Measurements from ENCODE around the gene LDB2.

Gene LDB2

DNA sequence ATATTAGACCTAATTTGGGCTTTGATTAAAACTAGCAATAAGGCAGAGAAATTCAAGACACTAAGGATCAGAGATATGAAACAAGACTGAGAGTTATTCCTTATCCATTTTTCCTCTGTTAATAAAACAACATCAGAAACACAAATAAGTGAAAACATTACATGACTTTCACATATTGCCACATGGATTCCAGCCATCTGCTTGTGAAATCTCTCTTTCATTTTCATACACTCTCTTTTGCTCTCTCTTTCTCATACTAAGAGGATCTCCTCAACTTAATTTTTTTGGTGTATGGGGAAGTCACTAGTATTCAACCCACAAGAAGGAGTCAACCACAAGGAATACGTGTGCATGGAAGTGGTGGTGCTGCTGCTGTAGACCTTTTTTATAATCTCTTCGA, 183.0 kb downstream of the LDB2 start:
- no peak for DNase-seq

DNA sequence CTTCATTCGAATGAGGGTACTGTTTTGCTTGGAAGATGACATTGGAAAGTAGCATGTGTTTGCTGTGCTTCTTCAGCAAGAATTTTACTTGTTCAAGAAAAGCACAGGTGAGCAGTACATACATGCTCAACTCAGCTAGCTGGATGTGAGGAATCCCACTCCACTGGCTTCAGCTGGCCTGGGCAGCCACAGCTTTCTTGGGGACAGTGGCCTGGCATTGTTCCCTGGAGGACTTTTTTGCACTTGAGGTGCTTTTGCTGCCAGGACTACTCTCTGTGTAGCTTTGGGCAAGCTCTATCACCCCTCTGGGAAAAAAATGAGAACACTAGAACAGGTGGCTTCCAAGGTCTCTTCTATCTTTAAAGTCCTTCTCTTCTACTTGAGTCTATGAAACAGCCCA, 184.3 kb downstream of the LDB2 start:
- DNase-seq = no peak

DNA sequence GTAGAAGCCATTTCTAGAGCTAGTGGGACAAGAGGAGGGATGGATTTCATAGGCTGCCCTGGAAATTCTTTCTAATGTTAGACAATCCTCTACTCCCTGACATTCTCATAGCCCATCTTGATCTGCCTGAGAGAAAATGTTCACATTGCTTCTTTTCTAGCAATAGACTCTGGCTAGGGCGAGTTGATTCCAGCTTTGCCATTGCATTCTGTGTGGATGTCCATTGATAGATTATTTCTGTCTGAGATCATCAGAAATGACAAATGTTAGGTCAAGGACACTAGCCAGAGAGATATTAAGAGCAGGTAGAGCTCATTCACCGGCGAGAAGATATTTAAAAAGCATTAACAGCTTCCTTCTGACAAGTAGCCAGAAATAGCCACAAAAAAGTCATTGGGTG, 184.7 kb downstream of the LDB2 start:
- no peak for DNase-seq

DNA sequence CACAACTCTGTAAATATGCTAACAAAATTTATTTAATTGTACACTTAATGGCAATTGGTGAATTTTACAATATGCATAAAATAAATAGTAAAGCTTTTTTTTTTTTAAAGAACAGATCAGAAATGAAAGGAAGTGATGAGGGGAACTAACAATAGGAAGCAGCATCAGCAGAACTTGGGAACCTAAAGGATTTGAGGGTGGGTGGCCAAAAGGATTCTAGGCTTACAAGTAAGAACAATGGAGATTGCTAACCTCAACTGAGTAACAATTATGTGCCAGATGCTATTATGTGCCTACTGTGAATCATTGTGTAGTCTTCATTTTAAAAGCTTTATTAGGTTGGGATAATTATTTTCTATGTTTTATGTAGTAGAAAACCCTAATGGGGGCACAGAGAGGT, 185.2 kb downstream of the LDB2 start:
- no peak for DNase-seq

DNA sequence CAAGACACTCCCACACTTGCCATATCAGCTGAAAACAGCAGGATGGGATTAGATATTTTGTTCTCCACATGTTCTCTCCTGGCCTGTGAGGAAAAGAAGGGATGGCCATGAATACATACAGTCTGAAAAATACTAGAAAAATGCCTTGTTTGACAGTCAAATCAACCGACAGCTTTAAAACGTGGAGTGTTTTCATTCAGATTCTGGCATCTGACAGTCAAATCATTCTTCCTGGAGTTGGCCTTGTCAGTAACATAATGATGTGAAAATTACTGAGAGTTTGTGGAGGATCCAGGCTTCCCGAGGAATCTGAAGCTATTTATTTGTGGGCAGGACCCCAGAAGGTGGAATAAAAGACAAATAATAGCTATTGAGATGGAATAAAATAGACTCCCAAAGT, 188.2 kb downstream of the LDB2 start:
- no peak for DNase-seq

DNA sequence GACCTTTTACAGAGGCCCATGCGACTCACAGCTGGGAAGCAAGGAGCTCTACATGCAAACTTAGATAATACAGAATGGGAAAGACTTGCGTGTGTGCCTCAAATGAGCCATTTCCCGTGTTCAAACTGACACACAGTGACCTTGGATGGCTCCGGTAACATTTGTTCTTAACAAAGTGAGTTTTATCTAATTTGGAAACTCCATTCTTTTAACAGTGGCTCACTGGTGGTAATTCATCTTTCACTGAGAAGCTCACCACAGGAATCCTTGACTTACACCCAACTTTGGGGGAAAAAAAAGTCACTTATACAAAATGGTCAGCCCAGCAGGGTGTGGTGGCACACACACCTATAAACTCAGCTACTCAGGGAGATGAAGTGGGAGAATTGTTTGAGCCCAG, 190.6 kb downstream of the LDB2 start:
- no peak for DNase-seq

DNA sequence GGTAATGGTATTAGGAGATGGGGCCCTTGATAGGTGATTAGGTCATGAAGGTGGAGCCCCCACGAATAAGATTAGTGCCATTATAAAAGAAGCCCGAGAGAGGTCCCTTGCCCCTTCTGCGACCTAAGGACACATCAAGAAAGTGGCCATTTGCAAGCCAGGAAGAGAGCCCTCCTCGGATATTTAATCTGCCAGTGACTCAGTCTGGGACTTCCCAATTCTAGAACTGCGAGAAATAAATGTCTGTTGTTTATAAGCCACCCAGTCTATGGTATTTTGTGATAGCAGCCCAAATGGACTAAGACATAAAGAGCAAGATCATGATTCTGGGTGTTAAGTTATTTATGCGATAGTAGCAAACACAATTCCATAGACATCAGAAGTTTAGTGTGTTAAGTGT, 192.2 kb downstream of the LDB2 start:
- no peak for DNase-seq

DNA sequence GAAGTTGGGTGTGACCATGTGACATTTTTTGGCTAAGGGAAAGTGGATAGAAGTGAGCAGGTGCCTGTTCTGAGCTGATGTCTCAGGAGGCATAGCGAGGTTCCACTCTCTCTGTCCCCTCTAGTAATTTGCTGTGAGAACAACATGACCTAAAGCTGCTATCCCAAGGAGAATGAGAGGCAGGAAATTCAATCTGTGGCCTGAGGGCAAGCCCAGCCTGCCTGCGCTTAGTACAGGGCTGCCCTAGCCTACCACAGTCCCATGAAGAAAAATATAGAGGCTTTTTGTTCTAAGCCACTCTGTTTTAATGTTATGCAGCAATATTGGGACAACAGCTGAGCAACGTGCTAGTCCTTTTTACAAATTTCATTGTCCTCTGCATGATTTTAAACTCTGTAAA, 193.1 kb downstream of the LDB2 start:
- DNase-seq = no peak

DNA sequence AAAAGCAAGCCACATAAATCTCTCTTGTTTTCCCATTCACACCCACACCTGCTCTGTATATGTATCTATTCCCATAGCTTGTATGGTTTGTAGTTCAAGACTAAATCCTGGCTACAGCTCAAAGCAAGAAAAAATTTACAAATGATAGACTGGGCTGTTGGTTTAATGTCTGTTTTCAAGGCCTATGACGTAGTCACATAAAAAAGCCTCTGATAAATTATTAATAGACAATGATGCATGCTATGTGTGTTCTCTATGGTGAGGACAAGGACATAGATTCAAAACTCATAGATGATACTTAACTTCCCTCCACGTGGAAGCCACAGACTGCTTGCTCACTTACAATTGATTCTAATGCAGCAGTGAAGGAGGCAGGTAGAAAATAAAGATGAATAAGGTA, 194.0 kb downstream of the LDB2 start:
- DNase-seq = no peak

DNA sequence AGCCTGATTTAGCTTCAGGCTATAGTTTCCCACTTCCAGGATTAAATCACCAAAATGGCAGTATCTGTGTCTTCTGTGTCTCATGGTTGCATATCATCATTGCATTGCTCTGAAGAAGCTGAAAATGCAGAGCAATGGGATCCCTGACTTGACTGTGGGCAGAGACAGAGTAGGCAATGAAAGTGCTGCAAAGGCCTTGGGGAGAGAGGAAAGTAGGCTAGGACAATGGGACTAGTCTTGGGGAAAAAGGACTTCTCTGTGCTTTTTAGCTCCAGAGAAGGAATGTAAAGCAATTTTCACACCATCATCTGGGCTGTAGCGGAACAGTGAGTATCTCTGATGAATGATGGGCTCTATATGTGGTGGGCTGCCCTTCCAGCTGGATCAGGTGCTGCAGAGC, 202.5 kb downstream of the LDB2 start:
- DNase-seq = no peak

DNA sequence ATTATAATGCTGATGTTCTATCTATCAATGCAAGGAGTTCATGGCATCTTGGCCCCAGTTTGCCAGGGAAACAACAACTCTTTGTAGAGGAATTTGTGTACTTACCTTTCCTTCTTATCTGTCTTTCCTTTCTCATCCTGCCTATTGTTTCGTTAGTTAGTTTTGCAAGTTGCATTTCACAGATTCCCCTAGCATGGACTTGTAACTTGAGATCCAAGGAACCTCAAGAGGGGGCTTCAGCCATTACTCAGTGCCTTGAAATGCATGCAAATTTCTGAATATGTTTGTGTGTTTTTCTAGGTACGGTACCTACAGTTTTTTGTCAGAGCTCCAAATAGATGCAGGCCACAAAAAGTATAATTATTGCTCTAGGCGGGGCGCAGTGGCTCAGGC, 203.6 kb downstream of the LDB2 start:
- DNase-seq = no peak

DNA sequence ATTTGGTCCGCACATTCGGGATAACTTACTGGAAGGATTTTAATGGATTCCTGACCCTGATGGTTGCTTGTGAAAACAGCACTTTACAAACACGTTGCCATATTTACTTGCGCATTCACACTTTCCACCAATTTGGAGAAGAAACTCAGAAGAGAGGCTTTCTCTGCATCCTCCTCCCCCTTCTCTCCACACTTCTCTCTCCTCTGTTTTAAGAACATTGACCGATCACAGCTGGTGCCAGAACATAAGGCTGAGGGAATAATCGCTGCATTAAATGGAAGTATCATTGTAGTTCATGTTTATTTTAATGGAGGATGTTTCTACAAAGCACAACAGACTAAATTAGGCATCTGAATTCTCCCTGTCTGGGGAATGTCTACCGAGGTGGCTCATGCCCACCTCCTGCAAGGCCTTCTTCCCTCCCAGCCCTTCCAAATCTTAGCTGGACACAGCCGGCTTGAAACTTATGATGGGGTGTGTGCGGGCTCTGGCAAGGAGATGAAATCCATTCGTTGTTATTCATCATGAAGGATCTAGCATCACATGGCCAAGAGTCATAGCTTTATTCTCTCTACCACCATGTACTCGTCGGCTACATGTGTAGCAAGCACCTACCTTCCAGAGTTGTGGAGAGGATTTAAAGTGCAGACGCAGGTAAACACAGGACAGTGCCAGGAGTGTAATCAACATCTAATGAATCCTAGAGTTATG, 204.1 kb downstream of the LDB2 start:
- DNase-seq = no peak

DNA sequence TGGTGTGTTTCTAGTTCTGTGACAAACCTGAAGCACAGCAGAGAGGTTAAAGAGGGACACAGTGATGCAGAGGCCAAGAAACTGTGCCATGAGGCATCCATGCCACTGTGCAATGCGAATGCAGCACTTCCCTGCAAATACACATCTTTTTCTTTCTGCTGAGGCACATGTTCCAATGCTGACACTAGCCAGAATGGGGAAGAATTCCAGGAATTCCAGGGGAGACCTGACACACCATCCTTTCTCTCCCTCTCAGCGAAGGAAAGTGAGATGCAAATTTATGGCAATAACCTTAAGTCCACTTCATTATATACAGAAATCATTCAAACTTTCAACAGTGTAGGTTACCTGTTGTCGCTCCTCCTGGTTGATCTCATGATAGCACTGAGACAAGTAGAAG, 204.8 kb downstream of the LDB2 start:
- no peak for DNase-seq

DNA sequence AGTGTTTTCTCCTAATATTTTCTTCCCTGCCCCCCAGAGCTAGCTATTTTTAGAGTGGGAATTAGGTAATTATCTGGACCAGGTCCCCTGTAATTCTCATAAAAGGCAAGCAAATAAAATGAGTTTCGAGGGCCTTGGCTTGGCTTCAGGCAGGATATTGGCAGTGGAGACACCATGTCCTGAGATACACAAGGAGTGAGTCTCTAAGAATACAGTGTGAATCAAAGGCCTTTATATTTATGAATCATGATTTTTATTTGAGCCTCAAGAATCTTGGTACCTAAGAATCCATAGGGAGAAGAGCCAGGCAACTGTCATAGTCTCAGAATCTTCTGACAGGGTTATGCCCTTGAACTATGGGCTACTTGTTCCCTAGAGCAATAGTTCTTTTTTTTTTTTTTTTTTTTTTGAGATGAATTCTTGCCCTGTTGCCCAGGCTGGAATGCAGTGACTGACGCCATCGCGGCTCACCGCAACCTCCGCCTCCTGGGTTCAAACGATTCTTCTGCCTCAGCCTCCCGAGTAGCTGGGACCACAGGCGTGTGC, 205.4 kb downstream of the LDB2 start:
- no peak for DNase-seq

DNA sequence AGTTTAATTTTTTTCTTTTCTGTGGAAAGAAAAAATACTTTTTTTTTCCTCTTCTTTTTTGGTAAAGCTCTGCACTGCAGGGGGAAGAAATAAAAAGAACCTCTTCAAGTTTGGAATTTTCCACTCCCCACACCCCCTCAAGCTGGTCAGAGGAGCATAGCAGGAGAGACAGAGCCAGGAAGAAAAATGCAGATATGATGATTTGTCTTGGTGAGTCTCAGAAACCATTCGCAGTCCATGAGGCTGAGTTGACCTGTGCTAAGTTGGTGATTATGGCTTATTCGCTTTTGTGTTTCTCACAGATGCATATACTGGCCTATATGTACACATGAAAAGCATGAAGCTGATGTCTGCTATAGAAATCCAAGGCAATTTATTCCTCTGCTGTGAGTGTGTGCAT, 205.9 kb downstream of the LDB2 start:
- no peak for DNase-seq

DNA sequence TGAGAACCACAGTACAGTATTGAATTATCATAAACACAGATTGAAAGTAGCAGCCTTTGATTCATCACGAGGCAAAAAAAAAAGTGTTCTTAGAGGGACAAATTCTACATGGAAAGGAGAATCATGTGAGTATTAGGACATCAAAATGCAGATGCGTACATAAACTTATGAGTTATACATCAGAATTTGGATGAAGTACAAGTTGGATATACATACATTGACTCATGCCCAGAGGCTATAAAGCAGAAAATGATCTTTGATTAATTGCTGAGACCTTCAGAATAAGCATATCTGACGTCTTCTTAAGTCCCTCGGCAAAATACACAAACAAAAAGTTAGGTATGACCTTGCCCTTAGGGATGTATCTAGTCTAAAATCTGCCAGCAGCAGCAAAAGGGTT, 206.4 kb downstream of the LDB2 start:
- no peak for DNase-seq

DNA sequence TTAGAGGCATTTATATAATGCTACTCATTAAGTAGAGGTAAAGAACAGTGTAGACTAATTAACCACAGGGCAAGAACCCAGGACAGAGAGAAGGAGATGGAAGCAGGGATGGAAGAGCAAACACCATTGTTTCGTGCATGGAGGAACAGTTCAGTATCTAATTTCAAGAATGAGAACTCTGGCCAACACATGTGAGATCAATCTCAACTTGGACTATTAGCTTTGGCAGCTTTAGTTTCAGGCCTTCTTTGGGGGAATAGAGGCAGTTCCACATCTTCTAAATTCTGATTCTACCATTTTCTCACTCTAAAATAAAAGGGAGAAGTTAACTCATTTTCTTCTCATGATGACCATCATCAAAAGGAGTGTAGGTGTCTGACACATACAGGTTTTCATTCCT, 207.0 kb downstream of the LDB2 start:
- DNase-seq = no peak

DNA sequence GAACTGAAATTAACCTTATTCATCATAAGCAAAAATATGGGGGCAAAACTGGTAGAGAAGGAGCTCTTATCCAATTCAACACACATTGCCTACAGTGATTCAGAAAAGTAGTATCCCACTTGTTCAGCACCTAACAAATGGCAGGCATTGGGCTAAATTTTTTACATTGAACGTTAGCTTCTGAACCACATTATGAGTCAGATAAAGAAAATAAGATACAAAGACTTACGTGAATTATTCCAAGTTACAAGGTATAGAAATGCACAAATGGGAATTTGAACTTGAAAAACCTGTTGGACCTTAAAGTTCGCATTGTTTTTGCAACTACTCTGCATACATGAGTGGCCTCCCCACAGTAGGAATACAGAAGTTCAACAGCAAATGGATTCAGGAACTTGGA, 210.6 kb downstream of the LDB2 start:
- DNase-seq = no peak

DNA sequence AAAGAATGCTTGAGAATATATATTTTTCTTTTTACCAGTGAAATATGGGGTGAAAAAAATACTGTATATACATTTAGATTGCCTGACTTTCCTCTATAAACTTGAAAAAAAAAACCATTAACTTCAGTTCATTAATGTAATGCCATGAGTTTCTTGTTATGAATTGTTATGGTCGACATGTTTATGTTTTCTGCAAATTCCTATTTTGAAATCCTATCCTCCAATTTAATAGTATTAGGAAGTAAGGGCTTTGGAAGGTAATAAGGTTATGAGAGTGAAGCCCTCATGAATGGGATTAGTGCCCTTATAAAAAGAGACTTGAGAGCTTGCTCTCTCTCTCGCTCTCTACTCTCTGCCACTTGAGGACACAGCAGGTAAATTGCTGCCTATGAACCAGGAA, 211.4 kb downstream of the LDB2 start:
- no peak for DNase-seq

DNA sequence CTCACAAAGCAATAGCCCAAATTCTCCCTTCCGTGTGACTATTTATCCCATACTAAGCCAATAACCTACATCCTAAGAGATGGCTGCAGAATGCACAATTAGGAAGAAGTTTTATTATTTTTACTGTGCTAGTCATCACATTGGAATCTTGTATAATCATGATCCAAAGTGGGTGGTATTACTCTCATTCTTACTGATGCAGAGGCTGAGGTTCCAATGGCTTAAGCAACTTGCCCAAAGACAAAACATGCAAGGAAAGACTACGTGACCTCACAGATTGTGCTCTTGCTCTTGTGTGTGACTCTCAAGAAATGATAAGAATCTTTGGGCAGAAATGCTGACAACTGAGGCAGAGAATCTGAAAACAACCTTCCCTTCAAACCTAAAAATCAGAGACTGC, 212.2 kb downstream of the LDB2 start:
- no peak for DNase-seq

DNA sequence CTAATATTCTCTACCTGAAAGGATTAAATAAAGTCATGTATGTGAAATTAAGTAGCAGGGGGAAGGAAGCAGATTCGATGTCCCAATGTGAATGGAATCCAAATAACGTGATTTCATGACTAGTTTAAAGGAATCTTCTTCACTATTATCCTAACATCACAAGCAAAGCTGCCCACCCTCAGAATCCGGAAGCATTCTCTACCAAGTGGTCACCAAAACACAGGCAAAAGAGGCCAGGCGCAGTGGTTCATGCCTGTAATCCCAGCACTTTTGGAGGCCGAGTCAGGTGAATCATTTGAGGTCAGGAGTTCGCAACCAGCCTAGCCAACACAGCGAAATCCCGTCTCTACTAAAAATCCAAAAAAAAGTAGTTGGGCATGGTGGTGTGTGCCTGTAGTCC, 212.9 kb downstream of the LDB2 start:
- DNase-seq = no peak

DNA sequence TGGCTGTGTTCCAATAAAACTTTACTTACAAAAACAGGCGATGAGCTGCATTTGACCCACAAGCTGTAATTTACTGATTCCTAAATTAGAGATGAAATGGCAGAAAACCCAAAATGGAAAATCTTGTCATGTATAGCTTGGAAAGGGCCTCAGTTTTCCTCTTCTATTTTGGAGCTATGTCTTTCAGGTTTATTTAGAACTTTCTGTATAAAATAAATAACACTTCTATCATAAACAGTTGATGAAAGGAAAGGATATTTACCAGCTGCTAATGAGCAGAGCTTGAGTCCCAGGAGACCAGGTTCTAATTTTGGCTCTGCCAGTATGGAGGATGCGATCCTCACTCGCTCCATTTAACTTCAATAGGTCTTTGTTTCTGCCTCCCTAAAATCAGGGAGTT, 213.5 kb downstream of the LDB2 start:
- no peak for DNase-seq

DNA sequence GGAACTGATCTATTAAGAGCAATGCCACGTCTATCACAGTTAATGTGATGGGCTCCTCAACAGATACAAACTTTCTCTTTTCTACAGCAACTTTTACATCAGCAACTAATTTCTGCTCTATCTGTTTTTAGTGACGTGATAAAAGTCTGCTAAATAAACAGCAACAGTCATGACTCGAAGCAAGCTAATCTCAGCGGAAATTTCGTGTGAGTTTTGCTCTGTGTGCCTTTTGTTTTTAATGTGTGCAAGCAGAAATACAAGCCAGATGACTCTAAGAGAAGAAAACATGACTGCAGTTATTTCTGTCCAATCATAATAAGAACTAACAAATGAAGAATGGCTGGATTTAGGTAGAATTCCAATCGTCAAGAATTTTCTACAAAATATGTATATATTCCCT, 214.3 kb downstream of the LDB2 start:
- no peak for DNase-seq

DNA sequence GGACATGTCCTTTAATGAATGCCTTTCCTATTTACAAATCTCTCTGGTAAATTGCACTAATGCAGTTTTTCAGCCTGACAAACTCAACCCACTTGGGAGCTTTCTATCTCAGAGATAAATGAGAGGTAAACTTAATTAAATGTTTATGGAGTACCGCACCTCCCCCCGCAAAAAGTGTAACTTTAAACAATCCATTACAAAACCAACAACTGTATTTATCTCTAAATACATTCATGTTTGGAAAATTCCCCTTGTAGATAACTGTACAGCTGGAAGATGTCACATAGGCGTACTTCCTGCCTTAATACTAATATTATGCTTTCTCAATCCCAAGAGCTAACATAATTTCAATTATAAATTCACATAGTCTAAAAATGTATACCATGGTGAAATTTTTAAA, 215.5 kb downstream of the LDB2 start:
- no peak for DNase-seq
